Bone marrow (tissue), 2 donors: ENCODE results near the gene NUMB.
A peak's percentile ranks its signal among the peaks of the same experiment; 100 is the strongest.

Source experiments
- DNase-seq, 2 donors: peaks; one replicate each; lab custom pipeline; 2025; lab: John Stamatoyannopoulos, UW

The NUMB gene

DNA sequence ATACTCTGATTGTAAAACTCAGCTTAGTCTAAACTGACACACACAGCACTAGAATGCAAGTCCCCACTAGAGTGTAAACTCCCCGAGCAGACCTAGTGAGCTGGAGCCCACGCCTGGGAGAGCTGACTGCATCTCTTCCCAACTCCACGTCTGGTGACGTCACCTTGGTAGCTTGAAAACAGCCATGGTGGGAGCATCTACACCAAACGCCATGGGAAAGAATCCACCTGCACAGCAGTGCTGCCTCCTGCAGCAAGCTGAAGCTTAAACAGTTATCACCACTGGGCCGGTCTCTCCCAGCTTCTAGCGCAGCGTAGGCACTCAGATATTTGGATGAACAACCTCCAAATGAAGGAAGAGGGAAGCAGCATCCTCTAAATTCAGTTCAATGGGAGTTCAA, 225.4 kb downstream of the NUMB start:
- DNase-seq = no peak

DNA sequence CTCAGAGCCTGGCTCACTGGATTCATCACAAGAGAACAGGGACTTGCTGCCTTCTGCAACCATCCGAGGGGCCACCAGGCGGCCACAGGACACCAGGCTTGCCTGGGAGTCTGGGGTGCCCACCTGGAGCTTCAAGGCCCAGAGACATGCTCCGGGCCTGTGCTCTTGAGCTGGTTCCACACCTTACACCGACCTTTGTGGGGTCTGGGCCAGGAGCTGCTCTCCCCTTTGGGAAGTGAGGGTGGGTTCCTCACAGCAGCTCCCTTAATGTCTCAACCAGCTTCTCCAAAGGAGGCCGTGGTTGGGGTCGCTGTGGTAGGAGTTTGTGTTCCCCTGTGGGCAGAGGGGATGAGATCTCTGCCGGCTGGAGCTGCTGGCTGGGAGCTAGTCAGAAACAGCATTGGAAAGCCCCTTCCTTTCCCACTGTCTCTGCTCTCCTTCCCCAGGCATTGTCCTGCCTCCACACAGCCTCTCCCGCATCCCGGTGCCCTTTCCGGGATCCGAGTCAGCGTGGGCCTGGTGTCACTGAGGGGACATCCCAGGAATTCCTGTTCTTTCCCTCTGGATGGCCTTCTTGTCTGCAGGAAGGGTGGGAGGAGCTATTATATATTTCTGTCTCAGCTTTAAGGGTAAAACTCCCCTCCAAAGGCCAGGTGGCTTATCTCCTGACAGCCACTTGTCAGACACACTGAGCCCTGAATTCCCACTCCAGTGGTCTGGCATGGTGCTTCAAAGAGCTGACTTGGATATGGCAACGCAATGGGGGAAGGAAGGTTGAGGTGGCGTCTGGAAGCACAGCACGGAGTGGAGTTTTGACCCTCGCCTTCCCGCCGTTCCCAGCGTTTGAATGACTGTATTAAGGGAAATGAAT, 226.1 kb downstream of the NUMB start:
- DNase-seq = no peak

DNA sequence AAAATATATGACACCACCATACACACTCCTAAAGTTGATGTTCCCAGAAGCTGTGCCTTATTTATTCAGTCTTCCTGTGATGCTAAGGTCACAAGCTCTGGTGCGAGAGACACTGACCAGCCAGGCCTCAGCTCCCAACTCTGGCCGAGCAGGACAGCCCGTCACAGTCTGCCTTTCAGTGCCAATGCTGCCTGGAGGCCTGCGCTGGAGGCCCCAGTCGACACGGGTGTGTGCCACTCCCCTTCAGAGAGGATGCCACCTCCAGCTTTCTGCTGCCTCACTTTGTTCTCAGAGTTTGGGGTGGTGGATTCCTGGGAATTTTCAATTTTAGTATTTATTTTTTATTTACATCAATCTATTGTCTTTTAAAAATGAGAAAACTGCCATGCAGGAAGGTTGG, 228.3 kb downstream of the NUMB start:
- DNase-seq = no peak

DNA sequence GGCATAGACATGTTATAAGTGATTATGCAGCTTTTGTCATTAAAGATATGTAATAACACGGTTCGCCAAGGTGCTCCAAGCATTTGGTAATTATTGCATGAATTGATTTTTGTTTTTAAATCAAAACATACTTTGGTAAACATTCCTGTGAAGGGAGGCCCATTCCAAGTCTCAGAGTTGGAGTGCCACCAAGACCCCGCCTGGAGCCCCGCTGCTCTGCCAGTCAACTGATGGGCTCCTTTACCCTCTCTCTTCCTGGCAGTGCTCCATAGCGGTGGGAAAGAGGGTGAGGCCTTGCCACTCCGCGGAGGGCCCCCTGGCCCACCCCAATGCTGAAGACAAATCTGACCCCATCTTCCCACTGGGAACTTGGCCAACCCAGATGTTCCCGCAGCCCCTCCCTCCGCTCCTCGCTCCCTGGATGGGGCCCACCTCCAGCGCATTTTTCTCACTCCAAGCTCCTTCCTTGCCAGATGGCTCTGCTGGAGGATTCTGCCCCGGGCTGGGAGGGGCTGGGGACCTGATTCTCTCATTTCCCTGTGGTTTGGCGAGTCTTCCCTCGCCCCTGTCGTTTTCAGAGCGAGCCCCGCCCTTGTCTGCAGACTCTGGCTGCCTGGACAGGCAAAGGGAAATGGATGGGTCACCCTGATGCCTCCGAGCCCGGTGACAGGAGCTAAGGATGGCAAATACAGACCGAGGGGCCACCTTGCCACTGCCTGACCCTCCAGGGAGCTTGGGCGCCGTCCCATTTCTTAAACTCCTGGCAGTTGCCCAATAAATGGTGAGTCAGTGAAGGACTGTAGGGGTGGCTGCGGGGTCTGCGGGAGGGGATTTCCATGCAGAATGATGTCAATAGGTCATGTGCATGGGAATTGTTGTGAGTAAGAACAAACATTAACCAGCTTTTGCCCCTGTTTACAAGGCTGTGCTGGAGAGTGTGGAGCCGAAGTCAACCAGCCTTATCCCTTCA, 230.2 kb downstream of the NUMB start:
- DNase-seq = peak in 1 of 2 donors; percentile 29

DNA sequence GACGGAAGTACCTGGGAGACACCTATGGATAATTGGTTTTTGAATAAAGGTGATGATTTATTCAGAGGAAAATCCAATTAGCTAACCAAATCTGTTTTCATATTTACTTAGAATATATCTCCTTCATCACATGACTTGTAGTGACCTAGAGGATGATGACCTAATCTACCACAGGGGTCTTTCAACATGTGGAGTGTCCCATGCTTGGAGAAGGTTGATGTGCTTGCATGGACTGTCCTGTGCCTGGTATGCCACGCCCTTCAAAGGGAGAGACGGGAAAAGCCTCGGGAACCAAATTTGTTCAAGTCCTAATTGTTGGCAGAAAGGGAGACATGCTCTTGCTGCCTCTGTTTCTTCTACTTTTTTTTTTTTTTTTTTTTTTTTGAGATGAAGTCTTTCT, 232.8 kb downstream of the NUMB start:
- DNase-seq = no peak
